ENCODE measurements around the gene MAGOH.

MAGOH gene

GRCh38 chr1:53259932-53260331, 21.6 kb upstream of the MAGOH start:
- TF ChIP-seq CTCF (IDR thresholded peaks at IDR 0.05; ENCODE audit: borderline replicate concordance, insufficient read depth, low read depth, low read length) = no peak
- no peak overlapping the region for H3K4me3 ChIP-seq (ENCODE audit: low read depth, low read length)

GRCh38 chr1:53258216-53258615, 19.9 kb upstream of the MAGOH start:
- H3K4me3 ChIP-seq (ENCODE audit: low read depth, low read length) = no peak overlapping the region
- TF ChIP-seq CTCF (IDR thresholded peaks at IDR 0.05; ENCODE audit: borderline replicate concordance, insufficient read depth, low read depth, low read length) = no peak

- no peak overlapping the region for H3K4me3 ChIP-seq (ENCODE audit: low read depth, low read length)
- no peak for TF ChIP-seq CTCF (IDR thresholded peaks at IDR 0.05; ENCODE audit: borderline replicate concordance, insufficient read depth, low read depth, low read length)
Measured at GRCh38 chr1:53257454-53258081, 19.2 kb upstream of the MAGOH start.

- no peak for TF ChIP-seq CTCF (IDR thresholded peaks at IDR 0.05; ENCODE audit: borderline replicate concordance, insufficient read depth, low read depth, low read length)
- no peak overlapping the region for H3K4me3 ChIP-seq (ENCODE audit: low read depth, low read length)
Measured at GRCh38 chr1:53256511-53257453, 18.5 kb upstream of the MAGOH start.

- H3K4me3 ChIP-seq (ENCODE audit: low read depth, low read length) = no peak overlapping the region
- no peak for TF ChIP-seq CTCF (IDR thresholded peaks at IDR 0.05; ENCODE audit: borderline replicate concordance, insufficient read depth, low read depth, low read length)
Measured at GRCh38 chr1:53255031-53255430, 16.7 kb upstream of the MAGOH start.

GRCh38 chr1:53254011-53254640, 15.8 kb upstream of the MAGOH start:
- TF ChIP-seq CTCF (IDR thresholded peaks at IDR 0.05; ENCODE audit: borderline replicate concordance, insufficient read depth, low read depth, low read length) = no peak
- no peak overlapping the region for H3K4me3 ChIP-seq (ENCODE audit: low read depth, low read length)

All from GM12875 (cell line).